GM15510 (cell line): ENCODE measurements around the gene CLHC1.

Source experiments
- POLR2A ChIP-seq: IDR thresholded peaks from 3 replicates; pipeline ENCODE4 v1.6.1; 2011; ENCODE audit warnings: borderline replicate concordance; ENCODE audit not compliant: insufficient read length; ENCODE audit errors: extremely low read depth

CLHC1 gene

GRCh38 chr2:55230551-55230950 is 1.5 kb downstream of the CLHC1 start:
- no peak for TF ChIP-seq POLR2A

- TF ChIP-seq POLR2A = no peak
Measured at GRCh38 chr2:55229221-55229620, 2.9 kb downstream of the CLHC1 start.

- no peak for TF ChIP-seq POLR2A
Measured at GRCh38 chr2:55228226-55228563, 3.9 kb downstream of the CLHC1 start.

- no peak for TF ChIP-seq POLR2A
Measured at GRCh38 chr2:55225481-55226020, 6.5 kb downstream of the CLHC1 start.

GRCh38 chr2:55224761-55225261 is 7.3 kb downstream of the CLHC1 start:
- TF ChIP-seq POLR2A = no peak

- no peak for TF ChIP-seq POLR2A
Measured at GRCh38 chr2:55223958-55224760, 7.9 kb downstream of the CLHC1 start.

GRCh38 chr2:55213822-55214221 is 18.3 kb downstream of the CLHC1 start:
- TF ChIP-seq POLR2A = no peak

GRCh38 chr2:55204950-55205349 is 27.1 kb downstream of the CLHC1 start:
- TF ChIP-seq POLR2A = no peak

GRCh38 chr2:55204536-55204935 is 27.6 kb downstream of the CLHC1 start:
- TF ChIP-seq POLR2A = no peak

- TF ChIP-seq POLR2A = no peak
Measured at GRCh38 chr2:55200416-55200815, 31.7 kb downstream of the CLHC1 start.

- no peak for TF ChIP-seq POLR2A
Measured at GRCh38 chr2:55196526-55196925, 35.6 kb downstream of the CLHC1 start.

GRCh38 chr2:55180374-55180773 is 51.7 kb downstream of the CLHC1 start:
- TF ChIP-seq POLR2A = no peak

- TF ChIP-seq POLR2A = no peak
Measured at GRCh38 chr2:55176094-55176415, 56.0 kb downstream of the CLHC1 start.

GRCh38 chr2:55175254-55176093 is 56.6 kb downstream of the CLHC1 start:
- TF ChIP-seq POLR2A = no peak

- TF ChIP-seq POLR2A = no peak
Measured at GRCh38 chr2:55173438-55174054, 58.5 kb downstream of the CLHC1 start.

GRCh38 chr2:55169915-55170314 is 62.2 kb downstream of the CLHC1 start:
- TF ChIP-seq POLR2A = no peak

- TF ChIP-seq POLR2A = no peak
Measured at GRCh38 chr2:55169359-55169758, 62.7 kb downstream of the CLHC1 start.
